HG03442 (cell line): Measurements from ENCODE around the gene TARBP1.
"Not testable (repeated sequence)": the region's sequence is repeated elsewhere in the genome, so short reads cannot be mapped to it uniquely, and the experiment has no call there.

Experiments
- ATAC-seq: cut with Tn5 transposase; IDR thresholded peaks from one replicate; pipeline ENCODE4 v1.9.1; 2021; ENCODE audit warnings: mild to moderate bottlenecking, moderate library complexity; ENCODE audit not compliant: unreplicated experiment

The TARBP1 gene

GRCh38 chr1:234437423-234438171 is 41.4 kb downstream of the TARBP1 start:
- ATAC-seq: no peak

- ATAC-seq: no peak
Measured at GRCh38 chr1:234435620-234436019, 43.4 kb downstream of the TARBP1 start.

GRCh38 chr1:234434706-234435105 is 44.3 kb downstream of the TARBP1 start:
- ATAC-seq: no peak

- peak; percentile 96 for ATAC-seq
Measured at GRCh38 chr1:234433563-234434285, 45.3 kb downstream of the TARBP1 start.

GRCh38 chr1:234431255-234431654 is 47.7 kb downstream of the TARBP1 start:
- no peak for ATAC-seq

GRCh38 chr1:234430691-234431090 is 48.3 kb downstream of the TARBP1 start:
- ATAC-seq: no peak

GRCh38 chr1:234429434-234429806 is 49.6 kb downstream of the TARBP1 start:
- no peak for ATAC-seq

GRCh38 chr1:234427950-234428646 is 50.9 kb downstream of the TARBP1 start:
- no peak for ATAC-seq

- ATAC-seq: no peak
Measured at GRCh38 chr1:234413990-234414389, 65.0 kb downstream of the TARBP1 start.

- no peak for ATAC-seq
Measured at GRCh38 chr1:234413485-234413884, 65.5 kb downstream of the TARBP1 start.

GRCh38 chr1:234412830-234413229 is 66.1 kb downstream of the TARBP1 start:
- no peak for ATAC-seq

- ATAC-seq: no peak
Measured at GRCh38 chr1:234409328-234409727, 69.7 kb downstream of the TARBP1 start.

- ATAC-seq: no peak
Measured at GRCh38 chr1:234408757-234409156, 70.2 kb downstream of the TARBP1 start.

GRCh38 chr1:234406871-234407270 is 72.1 kb downstream of the TARBP1 start:
- ATAC-seq: no peak

GRCh38 chr1:234405676-234406075 is 73.3 kb downstream of the TARBP1 start:
- ATAC-seq: no peak

- ATAC-seq: no peak
Measured at GRCh38 chr1:234402939-234403338, 76.0 kb downstream of the TARBP1 start.

GRCh38 chr1:234401658-234402057 is 77.3 kb downstream of the TARBP1 start:
- no peak for ATAC-seq

- no peak for ATAC-seq
Measured at GRCh38 chr1:234400773-234401172, 78.2 kb downstream of the TARBP1 start.

- not testable (repeated sequence) for ATAC-seq
Measured at GRCh38 chr1:234399515-234399914, 79.5 kb downstream of the TARBP1 start.

- peak; percentile 53 for ATAC-seq
Measured at GRCh38 chr1:234398849-234399381, 80.1 kb downstream of the TARBP1 start.

GRCh38 chr1:234397732-234398131 is 81.2 kb downstream of the TARBP1 start:
- no peak for ATAC-seq

- ATAC-seq: no peak
Measured at GRCh38 chr1:234396871-234397270, 82.1 kb downstream of the TARBP1 start.
